CD8-positive, alpha-beta memory T cell (primary cell): ENCODE results near the gene FOXB1. TPM values are rescaled to one million over a fixed set of nuclear protein-coding genes. Genes with fewer than 3 reads are reported as not detected.
A peak's percentile ranks its signal among the peaks of the same experiment; 100 is the strongest.

Source experiments
- CTCF ChIA-PET: fragments of 350-600 bp; sonication (Branson Sonifier 250); formaldehyde crosslinking; loops from one replicate; lab custom pipeline; 2021; ENCODE audit warnings: antibody characterized with exemption; lab: Charles Lee
- POLR2A ChIA-PET: fragments of 350-600 bp; sonication (Branson Sonifier 250); formaldehyde crosslinking; loops from one replicate; lab custom pipeline; 2021; ENCODE audit warnings: antibody characterized with exemption; lab: Charles Lee
- DNase-seq, 5 donors: peaks; one replicate each; pipeline versions ENCODE4 v3.0.0 to v3.0.0-alpha.2; 2020 to 2022; ENCODE audit warnings: mixed read lengths in 1 of 5
- H3K27ac ChIP-seq: one replicate; pipeline ENCODE4 v1.7.0; 2013; ENCODE audit warnings: low read depth, mild to moderate bottlenecking, low read length, moderate library complexity
- H3K27me3 ChIP-seq: 2 replicates; pipeline ENCODE4 v1.7.0; 2013; ENCODE audit warnings: low read length, mild to moderate bottlenecking; ENCODE audit not compliant: insufficient read depth, poor library complexity, severe bottlenecking
- H3K36me3 ChIP-seq: 2 replicates; pipeline ENCODE4 v1.7.0; 2013; ENCODE audit warnings: mild to moderate bottlenecking, low read length, moderate library complexity; ENCODE audit not compliant: insufficient read depth
- H3K4me1 ChIP-seq: 2 replicates; pipeline ENCODE4 v1.7.0; 2013; ENCODE audit warnings: mild to moderate bottlenecking, low read length, moderate library complexity; ENCODE audit not compliant: insufficient read depth
- H3K4me3 ChIP-seq: 2 replicates; pipeline ENCODE4 v1.7.0; 2013; ENCODE audit warnings: mild to moderate bottlenecking, low read length
- H3K9me3 ChIP-seq: 2 replicates; pipeline ENCODE4 v1.7.0; 2013; ENCODE audit warnings: mild to moderate bottlenecking, low read length
- H3K27ac Mint-ChIP-seq, 8 donors: one replicate each; pipeline ENCODE4 v1.8.0; 2020 to 2021; ENCODE audit warnings: mixed read lengths in 8 of 8, mild to moderate bottlenecking in 6 of 8, inconsistent platforms in 3 of 8, moderate library complexity in 3 of 8
- H3K27me3 Mint-ChIP-seq, 2 donors: one replicate each; pipeline ENCODE4 v1.8.0; 2020 to 2021; ENCODE audit warnings: mixed read lengths in 2 of 2, mild to moderate bottlenecking in 1 of 2, moderate library complexity in 1 of 2
- H3K36me3 Mint-ChIP-seq, 3 donors: one replicate each; pipeline ENCODE4 v1.8.0; 2020 to 2021; ENCODE audit warnings: mixed read lengths in 3 of 3, inconsistent platforms in 1 of 3, mild to moderate bottlenecking in 1 of 3
- H3K4me1 Mint-ChIP-seq, 3 donors: one replicate each; pipeline ENCODE4 v1.8.0; 2020 to 2021; ENCODE audit warnings: mixed read lengths in 3 of 3, inconsistent platforms in 1 of 3, mild to moderate bottlenecking in 1 of 3
- H3K4me3 Mint-ChIP-seq, 7 donors: one replicate each; pipeline ENCODE4 v1.8.0; 2020 to 2021; ENCODE audit warnings: mixed read lengths in 7 of 7, mild to moderate bottlenecking in 6 of 7, moderate library complexity in 4 of 7, inconsistent platforms in 2 of 7
- H3K9me3 Mint-ChIP-seq, 5 donors: one replicate each; pipeline ENCODE4 v1.8.0; 2020 to 2022; ENCODE audit warnings: mixed read lengths in 5 of 5, mild to moderate bottlenecking in 3 of 5, moderate library complexity in 2 of 5, inconsistent platforms in 1 of 5
- polyA plus RNA-seq: library from polyadenylated mRNA; unstranded; fragments of 300-500 nt; fragmentation: Illumina TruSeq; gene quantifications from one replicate; pipeline ENCODE4 v1.2.3, GENCODE V29; 2021
- total RNA-seq, 2 experiments: library from RNA; stranded (reverse); gene quantifications; one replicate each; pipeline ENCODE4 v1.2.3, GENCODE V29; 2021

The FOXB1 gene
- total and polyA plus RNA-seq, 3 experiments from 2014 or later, result 0.10 to 0.37 (median 0.33) TPM

DNA sequence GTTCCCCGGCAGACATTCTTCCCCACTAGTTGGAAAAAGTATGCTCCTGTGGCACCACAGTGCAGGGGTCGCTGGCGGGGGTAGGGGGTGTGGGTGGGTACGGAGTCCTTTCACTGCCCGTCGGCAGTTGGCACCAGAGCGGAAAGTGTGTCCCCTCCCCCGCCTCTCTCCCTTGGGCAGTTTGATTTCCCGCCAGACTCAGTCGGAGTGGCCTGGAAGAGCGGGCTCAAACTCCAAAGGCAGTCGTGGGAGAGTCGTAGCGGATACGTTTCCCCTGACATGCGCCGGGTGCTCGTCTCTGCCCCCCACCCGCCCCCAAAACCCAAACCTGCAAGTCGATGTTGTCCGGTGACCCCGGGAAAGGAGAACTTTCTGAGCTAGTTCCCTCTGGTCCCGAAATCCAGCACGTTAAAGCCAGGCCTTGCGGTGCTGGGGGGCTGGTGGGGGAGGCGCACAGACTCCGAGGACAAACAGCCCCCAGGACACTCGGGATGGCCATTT, 4.4 kb upstream of the FOXB1 start:
- peaks cover 18 to 41% (median 36%) of the 10 kb centered on the region in 5 donors for H3K9me3 Mint-ChIP-seq
- no peaks in the 10 kb centered on the region for H3K9me3 ChIP-seq

DNA sequence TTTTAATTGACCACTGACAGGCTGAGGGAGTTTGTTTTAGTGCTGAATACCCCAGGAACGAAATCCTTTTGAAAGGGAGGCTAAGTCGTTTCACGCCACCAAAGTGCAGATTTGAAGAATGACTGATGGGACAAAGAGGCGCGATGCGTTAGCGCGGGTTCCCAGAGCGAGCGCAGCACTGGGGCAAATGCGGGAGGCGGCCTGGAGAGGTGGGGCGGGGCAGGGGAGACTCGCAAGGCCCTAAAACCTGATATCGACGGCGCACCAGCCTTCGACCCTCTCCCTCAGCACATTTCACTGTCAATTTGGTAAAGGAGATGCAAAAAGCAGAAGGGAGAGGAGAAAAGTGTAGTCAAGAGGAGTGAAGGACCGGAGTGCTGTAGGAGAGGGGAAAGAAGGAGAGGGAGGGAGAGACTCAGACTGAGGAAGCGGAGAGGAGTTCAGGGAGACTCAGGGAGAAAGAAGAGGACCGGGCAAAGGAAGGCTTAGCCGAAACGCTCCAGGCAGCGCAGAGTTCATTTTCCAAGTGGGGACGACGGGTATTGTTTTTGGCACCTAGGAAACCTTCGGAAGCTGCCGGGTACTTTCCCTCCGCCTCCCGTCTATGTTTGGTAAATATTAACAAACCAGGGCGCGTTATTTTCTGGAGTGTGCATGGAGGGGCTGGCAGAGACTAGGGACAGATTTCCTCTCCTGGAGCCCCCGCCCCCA, 3.8 kb upstream of the FOXB1 start:
- Histone ChIP-seq H3K36me3 (no peaks in the 10 kb centered on the region), H3K27ac (no peak overlapping the region), H3K4me3 (no peak overlapping the region), H3K9me3 (no peaks in the 10 kb centered on the region), H3K27me3 (peaks cover 97% of the 10 kb centered on the region), H3K4me1 (peaks cover 34% of the 10 kb centered on the region)
- Mint-ChIP-seq H3K36me3 (peaks cover 0 to 3% (median 0%) of the 10 kb centered on the region in 3 donors), H3K4me1 (peaks cover 34 to 59% (median 58%) of the 10 kb centered on the region in 3 donors), H3K27me3 (peaks cover 95 to 96% of the 10 kb centered on the region in 2 donors), H3K4me3 (peak overlapping the region in 4 of 7 donors; percentile 7 to 64 (median 18)), H3K9me3 (peaks cover 18 to 41% (median 35%) of the 10 kb centered on the region in 5 donors), H3K27ac (peak overlapping the region in 3 of 8 donors; percentile 16 to 77 (median 47))
- POLR2A ChIA-PET, result interaction anchor here (0.7 kb wide), 1 partner anchor 21 kb away, joined by 7 read pairs; no protein-coding TSS in a partner anchor
- CTCF ChIA-PET, result no interaction called here
- no peak for DNase-seq

More for the DNA sequence above, 4.4 kb upstream of the FOXB1 start:
- Mint-ChIP-seq H3K4me3 (peak overlapping the region in 4 of 7 donors; percentile 33 to 64 (median 48)), H3K4me1 (peaks cover 28 to 55% (median 54%) of the 10 kb centered on the region in 3 donors), H3K27ac (peak overlapping the region in 3 of 8 donors; percentile 16 to 77 (median 29)), H3K36me3 (peaks cover 0 to 3% (median 0%) of the 10 kb centered on the region in 3 donors), H3K27me3 (peaks cover 94 to 96% of the 10 kb centered on the region in 2 donors)
- H3K36me3 ChIP-seq, result no peaks in the 10 kb centered on the region
- peaks cover 33% of the 10 kb centered on the region for H3K4me1 ChIP-seq
- no peak overlapping the region for H3K4me3 ChIP-seq
- no peak overlapping the region for H3K27ac ChIP-seq
- POLR2A ChIA-PET, result interaction anchor here (0.7 kb wide), 1 partner anchor 21 kb away, joined by 7 read pairs; no protein-coding TSS in a partner anchor
- DNase-seq, result no peak
- CTCF ChIA-PET, result no interaction called here
- H3K27me3 ChIP-seq, result peaks cover 97% of the 10 kb centered on the region

DNA sequence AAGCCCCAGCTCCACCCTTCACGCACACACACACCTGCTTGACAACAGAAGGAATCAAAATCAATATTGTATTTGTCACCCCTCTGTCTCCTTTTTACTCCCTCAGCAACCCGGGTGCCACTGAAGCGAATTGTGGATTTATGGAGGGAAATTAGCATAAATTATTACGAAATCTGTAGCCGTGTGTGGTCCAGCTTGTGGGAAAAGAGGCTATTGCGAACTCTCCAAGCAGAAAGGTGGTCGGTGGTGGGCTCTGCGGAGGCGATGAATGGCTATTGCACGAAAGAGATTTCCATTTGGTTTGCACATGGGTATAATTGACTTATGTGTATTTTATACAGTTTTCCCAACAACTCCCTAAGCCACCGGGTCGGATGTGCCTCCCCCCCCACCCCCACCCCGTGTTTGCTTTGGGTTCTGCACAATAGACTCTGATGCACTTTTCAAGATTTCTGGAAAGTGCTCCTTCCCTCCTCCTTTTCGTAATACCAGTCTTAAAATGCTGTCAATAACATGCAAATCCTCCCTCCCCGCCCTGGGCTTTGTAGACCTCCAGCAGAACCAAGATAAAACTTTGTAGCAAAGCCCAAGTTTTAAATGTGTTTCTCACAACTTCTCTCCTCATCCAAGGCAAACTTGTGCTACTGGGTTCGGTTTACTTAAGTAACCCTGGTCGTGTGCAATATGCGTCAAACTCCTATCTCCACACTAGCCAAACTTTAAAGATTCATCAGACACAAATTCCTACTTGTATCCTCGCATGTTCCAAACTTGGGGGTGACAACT, 3.1 kb upstream of the FOXB1 start:
- H3K36me3 Mint-ChIP-seq, result peaks cover 0 to 3% (median 0%) of the 10 kb centered on the region in 3 donors
- POLR2A ChIA-PET, result no interaction called here
- no peak overlapping the region for H3K4me3 ChIP-seq
- H3K27me3 ChIP-seq, result peaks cover 97% of the 10 kb centered on the region
- peaks cover 41% of the 10 kb centered on the region for H3K4me1 ChIP-seq
- H3K27ac ChIP-seq, result no peak overlapping the region
- CTCF ChIA-PET, result interaction anchor here (0.7 kb wide), 1 partner anchor 1765 kb away, joined by 3 read pairs; no protein-coding TSS in a partner anchor
- H3K9me3 ChIP-seq, result no peaks in the 10 kb centered on the region
- H3K4me1 Mint-ChIP-seq, result peaks cover 42 to 62% (median 61%) of the 10 kb centered on the region in 3 donors
- peaks cover 18 to 37% (median 34%) of the 10 kb centered on the region in 5 donors for H3K9me3 Mint-ChIP-seq
- H3K4me3 Mint-ChIP-seq, result peak overlapping the region in 3 of 7 donors; percentile 14 to 61 (median 44)
- peak overlapping the region in 4 of 8 donors; percentile 27 to 83 (median 60) for H3K27ac Mint-ChIP-seq
- DNase-seq, result no peak
- peaks cover 94 to 96% of the 10 kb centered on the region in 2 donors for H3K27me3 Mint-ChIP-seq
- H3K36me3 ChIP-seq, result no peaks in the 10 kb centered on the region

DNA sequence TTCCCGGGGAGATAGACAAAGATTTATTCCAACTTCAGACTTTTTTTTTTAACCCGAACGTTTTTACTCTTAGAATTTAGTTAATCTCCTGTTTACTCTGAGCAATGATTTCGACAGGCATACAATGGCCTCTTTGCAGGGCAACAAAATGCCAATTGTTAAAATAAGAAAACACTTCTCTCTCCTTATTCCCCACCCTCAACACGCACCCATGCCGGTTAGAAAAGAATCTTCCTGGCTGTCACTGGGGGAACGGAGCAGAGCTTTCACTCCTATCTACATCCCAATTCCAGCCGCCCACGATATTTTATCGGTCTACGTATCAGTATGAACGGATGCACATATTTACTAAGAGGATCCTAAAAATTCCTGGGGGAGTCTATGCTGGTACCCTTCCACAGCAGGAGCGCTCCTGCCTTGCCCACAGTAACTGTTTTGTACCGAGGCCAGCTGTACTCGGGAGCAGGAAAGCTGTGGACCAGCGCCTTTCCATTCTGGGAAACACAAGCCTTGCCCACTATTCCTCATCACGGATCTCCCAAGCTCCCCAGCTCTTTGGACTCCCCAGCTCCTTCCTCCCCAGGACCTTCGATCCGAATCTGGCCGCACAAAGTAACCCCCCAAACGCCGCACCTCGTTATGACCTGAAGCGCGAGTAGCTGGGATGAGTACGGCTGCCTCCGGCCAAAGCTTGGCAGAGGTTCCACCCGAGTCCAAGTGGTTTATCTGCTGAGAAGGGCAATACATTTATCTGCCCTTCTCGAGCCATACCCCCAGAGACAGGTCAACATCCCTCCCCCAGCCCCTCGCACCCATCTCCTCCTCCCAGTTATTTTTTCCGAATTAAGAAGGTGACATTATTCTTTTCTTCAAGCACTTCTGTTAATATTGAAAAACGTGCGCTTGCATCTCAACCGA, 2.2 kb upstream of the FOXB1 start:
- Histone ChIP-seq H3K27ac (no peak overlapping the region), H3K36me3 (no peaks in the 10 kb centered on the region), H3K4me3 (no peak overlapping the region), H3K4me1 (peaks cover 44% of the 10 kb centered on the region), H3K9me3 (no peaks in the 10 kb centered on the region), H3K27me3 (peaks cover 98% of the 10 kb centered on the region)
- peaks cover 45 to 62% (median 61%) of the 10 kb centered on the region in 3 donors for H3K4me1 Mint-ChIP-seq
- H3K4me3 Mint-ChIP-seq, result peak overlapping the region; percentile 14 to 80 (median 38)
- peaks cover 18 to 39% (median 36%) of the 10 kb centered on the region in 5 donors for H3K9me3 Mint-ChIP-seq
- H3K27me3 Mint-ChIP-seq, result peaks cover 94 to 96% of the 10 kb centered on the region in 2 donors
- H3K27ac Mint-ChIP-seq, result peak overlapping the region in 7 of 8 donors; percentile 42 to 83 (median 51)
- POLR2A ChIA-PET, result no interaction called here
- H3K36me3 Mint-ChIP-seq, result peaks cover 0 to 4% (median 3%) of the 10 kb centered on the region in 3 donors
- CTCF ChIA-PET, result interaction anchor here (0.7 kb wide), 1 partner anchor 1766 kb away, joined by 3 read pairs; no protein-coding TSS in a partner anchor
- no peak for DNase-seq

DNA sequence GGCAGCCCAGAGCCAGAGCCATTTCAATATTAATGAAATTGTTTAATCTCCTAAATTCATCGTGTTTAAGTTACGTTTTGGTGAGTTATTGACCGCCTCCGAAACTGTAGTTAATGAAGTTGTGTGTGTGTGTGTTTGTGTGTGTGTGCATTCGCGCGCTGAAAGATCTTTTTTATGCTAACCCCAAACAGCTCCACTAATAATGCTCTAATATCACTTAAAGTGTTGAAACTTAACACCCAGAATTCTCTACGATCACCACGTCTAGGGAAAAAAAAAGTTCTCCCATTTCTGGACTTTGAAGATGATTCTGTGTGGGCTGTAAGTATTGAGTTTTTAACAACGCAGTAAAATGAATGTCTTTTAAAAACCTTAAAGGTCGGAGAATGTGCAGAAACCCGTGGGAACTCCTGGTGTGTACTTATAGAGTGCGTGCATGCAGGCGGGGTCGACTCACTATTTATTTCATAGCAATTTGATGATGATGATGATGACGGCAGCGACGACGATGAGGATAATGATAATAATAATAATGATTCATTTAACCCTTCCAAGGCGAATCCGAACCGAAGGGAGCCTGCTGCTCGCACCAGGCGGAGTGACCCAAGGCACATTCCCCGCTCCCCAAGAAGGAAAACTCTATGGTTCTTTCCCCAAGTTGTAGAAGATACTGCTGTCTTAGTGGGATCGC, 1.4 kb upstream of the FOXB1 start:
- peaks cover 97% of the 10 kb centered on the region for H3K27me3 ChIP-seq
- Mint-ChIP-seq H3K27ac (peak overlapping the region in 6 of 8 donors; percentile 42 to 83 (median 62)), H3K36me3 (peaks cover 0 to 4% (median 3%) of the 10 kb centered on the region in 3 donors), H3K4me3 (peak overlapping the region in 6 of 7 donors; percentile 15 to 80 (median 59)), H3K4me1 (peaks cover 42 to 58% (median 54%) of the 10 kb centered on the region in 3 donors), H3K27me3 (peaks cover 92 to 95% of the 10 kb centered on the region in 2 donors), H3K9me3 (peaks cover 18 to 38% (median 36%) of the 10 kb centered on the region in 5 donors)
- DNase-seq, result no peak
- no peaks in the 10 kb centered on the region for H3K9me3 ChIP-seq
- H3K4me1 ChIP-seq, result peaks cover 41% of the 10 kb centered on the region
- POLR2A ChIA-PET, result interaction anchor here (1.4 kb wide), 1 partner anchor 8 kb away, joined by 6 read pairs; no protein-coding TSS in a partner anchor
- CTCF ChIA-PET, result no interaction called here
- no peak overlapping the region for H3K27ac ChIP-seq
- no peak overlapping the region for H3K4me3 ChIP-seq
- H3K36me3 ChIP-seq, result no peaks in the 10 kb centered on the region

DNA sequence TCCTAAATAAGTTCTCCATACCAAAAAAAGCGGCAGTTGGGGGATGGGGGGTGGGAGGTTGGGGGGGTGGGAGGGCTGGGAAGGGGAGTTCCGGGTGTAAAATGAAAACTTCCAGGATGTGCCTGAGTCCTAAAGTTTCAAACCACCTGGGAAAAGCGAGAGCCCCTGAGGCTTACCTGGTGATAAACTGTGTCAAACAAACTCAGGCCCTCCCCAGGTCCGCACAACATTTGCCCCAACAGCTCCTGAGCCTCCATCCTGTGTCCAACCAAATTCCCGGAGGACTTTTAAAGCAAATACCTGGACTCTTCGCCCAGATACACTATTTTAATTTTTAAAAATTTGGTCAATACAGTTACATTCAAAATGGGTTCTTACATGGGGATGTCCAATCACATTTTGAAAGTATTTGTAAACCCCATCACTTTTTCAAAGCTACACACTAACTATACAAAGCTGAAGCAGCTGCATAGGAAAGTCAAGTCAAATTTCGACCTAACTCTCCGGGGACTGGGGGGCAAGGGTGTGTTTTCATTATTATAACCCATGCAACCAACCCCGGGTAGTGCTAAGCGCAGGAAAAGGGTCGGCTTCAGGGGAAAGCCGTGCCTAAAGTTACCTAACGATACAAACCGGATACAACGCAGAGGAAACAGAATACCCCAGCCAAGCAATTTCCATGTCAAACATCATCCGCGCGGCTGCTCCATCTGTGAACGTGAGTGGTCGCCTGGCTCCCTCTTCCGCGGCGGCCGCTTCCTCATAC, 685 bp upstream of the FOXB1 start:
- CTCF ChIA-PET, result interaction anchor here (1.1 to 1.8 kb wide), 4 partner anchors 10 to 252 kb away, joined by 3 to 5 read pairs (median 4); no protein-coding TSS in a partner anchor
- peaks cover 41% of the 10 kb centered on the region for H3K4me1 ChIP-seq
- peak overlapping the region; percentile 32 to 84 (median 57) for H3K4me3 Mint-ChIP-seq
- H3K27me3 Mint-ChIP-seq, result peaks cover 92 to 95% of the 10 kb centered on the region in 2 donors
- H3K27ac ChIP-seq, result no peak overlapping the region
- H3K27ac Mint-ChIP-seq, result peak overlapping the region in 3 of 8 donors; percentile 29 to 77 (median 32)
- no peaks in the 10 kb centered on the region for H3K9me3 ChIP-seq
- POLR2A ChIA-PET, result interaction anchor here (1.4 kb wide), 1 partner anchor 9 kb away, joined by 6 read pairs; no protein-coding TSS in a partner anchor
- H3K36me3 Mint-ChIP-seq, result peaks cover 0 to 4% (median 3%) of the 10 kb centered on the region in 3 donors
- H3K4me3 ChIP-seq, result no peak overlapping the region
- H3K36me3 ChIP-seq, result no peaks in the 10 kb centered on the region
- DNase-seq, result no peak
- H3K4me1 Mint-ChIP-seq, result peaks cover 42 to 57% (median 54%) of the 10 kb centered on the region in 3 donors
- H3K27me3 ChIP-seq, result peaks cover 97% of the 10 kb centered on the region
- peaks cover 18 to 39% (median 36%) of the 10 kb centered on the region in 5 donors for H3K9me3 Mint-ChIP-seq
